HK-2 (cell line): ENCODE measurements around the gene CARS2.
"Not testable (repeated sequence)": the region's sequence is repeated elsewhere in the genome, so short reads cannot be mapped to it uniquely, and the experiment has no call there.

ENCODE experiments used
- DNase-seq: peaks from one replicate; pipeline ENCODE4 v3.0.0-alpha.2; 2018; ENCODE audit not compliant: unreplicated experiment

CARS2 gene

GRCh38 chr13:110706570-110707372 is 855 bp upstream of the CARS2 start:
- DNase-seq, result no peak

GRCh38 chr13:110705356-110705825 is 525 bp downstream of the CARS2 start:
- no peak for DNase-seq

- DNase-seq, result no peak
These were observed 3.1 kb downstream of the CARS2 start for GRCh38 chr13:110702591-110703526.

- no peak for DNase-seq
These were observed 3.8 kb downstream of the CARS2 start for GRCh38 chr13:110702089-110702488.

- DNase-seq, result not testable (repeated sequence)
These were observed 4.9 kb downstream of the CARS2 start for GRCh38 chr13:110701061-110701460.

GRCh38 chr13:110700641-110701040 is 5.3 kb downstream of the CARS2 start:
- DNase-seq, result no peak

- no peak for DNase-seq
These were observed 5.7 kb downstream of the CARS2 start for GRCh38 chr13:110700186-110700585.

GRCh38 chr13:110699148-110700145 is 6.5 kb downstream of the CARS2 start:
- no peak for DNase-seq

- DNase-seq, result no peak
These were observed 7.2 kb downstream of the CARS2 start for GRCh38 chr13:110698689-110699088.

- DNase-seq, result no peak
These were observed 8.1 kb downstream of the CARS2 start for GRCh38 chr13:110697842-110698241.

- no peak for DNase-seq
These were observed 9.1 kb downstream of the CARS2 start for GRCh38 chr13:110696776-110697175.

- DNase-seq, result not testable (repeated sequence)
These were observed 10.1 kb downstream of the CARS2 start for GRCh38 chr13:110695774-110696173.

- no peak for DNase-seq
These were observed 15.4 kb downstream of the CARS2 start for GRCh38 chr13:110690516-110690915.

GRCh38 chr13:110689711-110690110 is 16.2 kb downstream of the CARS2 start:
- DNase-seq, result no peak

- DNase-seq, result no peak
These were observed 16.9 kb downstream of the CARS2 start for GRCh38 chr13:110689041-110689440.

GRCh38 chr13:110687736-110688135 is 18.2 kb downstream of the CARS2 start:
- no peak for DNase-seq

GRCh38 chr13:110685305-110686020 is 20.5 kb downstream of the CARS2 start:
- no peak for DNase-seq

- DNase-seq, result no peak
These were observed 21.4 kb downstream of the CARS2 start for GRCh38 chr13:110684388-110685056.

- no peak for DNase-seq
These were observed 22.0 kb downstream of the CARS2 start for GRCh38 chr13:110683921-110684320.
